GM12892 (cell line): ENCODE measurements around the gene COG8.
"Not testable (repeated sequence)": the region's sequence is repeated elsewhere in the genome, so short reads cannot be mapped to it uniquely, and the experiment has no call there.

ENCODE experiments used
- DNase-seq: peaks from one replicate; pipeline ENCODE4 v3.0.0; 2011; ENCODE audit not compliant: insufficient read length
- FAIRE-seq: peaks from 2 replicates; lab custom pipeline; 2011; peaks lifted over from hg19 to GRCh38; lab: Jason Lieb, UNC
- POLR2A ChIP-seq: IDR thresholded peaks from 2 replicates; pipeline ENCODE4 v1.6.1; 2011; ENCODE audit warnings: low read depth, low read length, control low read depth
- POLR2AphosphoS5 ChIP-seq: IDR thresholded peaks from 2 replicates; pipeline ENCODE4 v1.6.1; 2011; ENCODE audit warnings: low read depth, low read length, control low read depth
- TAF1 ChIP-seq: IDR thresholded peaks from 2 replicates; pipeline ENCODE4 v1.6.1; 2011; ENCODE audit warnings: low read depth, mild to moderate bottlenecking, control low read depth, low read length, borderline replicate concordance

Gene COG8

DNA sequence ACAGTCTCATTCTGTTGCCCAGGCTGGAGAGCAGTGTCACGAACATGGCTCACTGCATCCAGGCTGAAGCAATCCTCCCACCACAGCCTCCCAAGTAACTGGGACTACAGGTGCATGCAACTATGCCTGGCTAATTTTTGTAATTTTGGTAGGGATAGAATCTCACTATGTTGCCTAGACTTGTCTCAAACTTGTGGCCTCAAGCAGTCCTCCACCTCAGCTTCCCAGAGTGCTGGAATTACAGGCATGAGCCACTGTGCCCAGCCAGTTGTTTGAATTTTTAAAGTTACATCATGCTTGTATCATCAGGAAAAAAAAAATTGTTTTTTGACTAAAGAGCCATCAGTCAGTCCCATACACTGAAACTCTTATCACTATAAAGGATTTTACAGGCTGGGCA is 45.3 kb downstream of the COG8 start:
- TF ChIP-seq TAF1 (no peak), POLR2AphosphoS5 (no peak), POLR2A (no peak)
- FAIRE-seq (no peak), DNase-seq (no peak)

DNA sequence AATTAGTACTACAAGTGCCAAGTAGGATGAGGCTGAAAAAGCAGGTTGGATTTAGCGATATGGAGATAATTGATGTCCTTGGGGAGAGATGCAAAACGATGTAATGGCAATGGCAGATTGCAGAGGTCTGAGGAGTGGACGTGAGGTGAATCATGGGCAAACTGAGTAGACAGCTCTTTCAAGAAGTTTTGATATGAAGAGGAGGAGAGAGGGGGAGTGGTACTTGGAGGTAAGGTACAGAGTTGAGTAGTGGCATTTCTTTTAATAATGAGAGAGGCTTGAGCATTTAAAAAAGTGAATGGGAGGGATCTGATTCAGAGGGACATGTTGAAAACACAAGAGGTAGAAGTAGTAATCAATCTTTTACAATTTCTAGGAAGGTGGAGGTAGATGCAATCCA is 46.0 kb downstream of the COG8 start:
- TF ChIP-seq TAF1 (no peak), POLR2A (no peak), POLR2AphosphoS5 (no peak)
- no peak for FAIRE-seq
- no peak for DNase-seq

DNA sequence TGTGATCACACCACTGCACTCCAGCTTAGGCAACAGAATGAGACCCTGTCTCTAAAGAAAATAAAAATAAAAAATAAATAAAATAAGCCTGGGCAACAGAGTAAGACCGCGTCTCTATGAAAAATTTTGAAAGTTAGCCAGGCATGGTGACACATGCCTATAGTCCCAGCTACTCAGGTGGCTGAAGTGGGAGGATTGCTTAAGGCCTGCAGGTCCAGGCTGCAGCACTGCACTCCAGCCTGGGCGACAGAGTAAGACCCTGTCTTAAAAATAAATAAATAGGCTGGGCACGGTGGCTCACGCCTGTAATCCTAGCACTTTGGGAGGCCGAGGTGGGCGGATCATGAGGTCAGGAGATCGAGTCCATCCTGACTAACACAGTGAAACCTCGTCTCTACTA is 47.7 kb downstream of the COG8 start:
- not testable (repeated sequence) for DNase-seq, FAIRE-seq

DNA sequence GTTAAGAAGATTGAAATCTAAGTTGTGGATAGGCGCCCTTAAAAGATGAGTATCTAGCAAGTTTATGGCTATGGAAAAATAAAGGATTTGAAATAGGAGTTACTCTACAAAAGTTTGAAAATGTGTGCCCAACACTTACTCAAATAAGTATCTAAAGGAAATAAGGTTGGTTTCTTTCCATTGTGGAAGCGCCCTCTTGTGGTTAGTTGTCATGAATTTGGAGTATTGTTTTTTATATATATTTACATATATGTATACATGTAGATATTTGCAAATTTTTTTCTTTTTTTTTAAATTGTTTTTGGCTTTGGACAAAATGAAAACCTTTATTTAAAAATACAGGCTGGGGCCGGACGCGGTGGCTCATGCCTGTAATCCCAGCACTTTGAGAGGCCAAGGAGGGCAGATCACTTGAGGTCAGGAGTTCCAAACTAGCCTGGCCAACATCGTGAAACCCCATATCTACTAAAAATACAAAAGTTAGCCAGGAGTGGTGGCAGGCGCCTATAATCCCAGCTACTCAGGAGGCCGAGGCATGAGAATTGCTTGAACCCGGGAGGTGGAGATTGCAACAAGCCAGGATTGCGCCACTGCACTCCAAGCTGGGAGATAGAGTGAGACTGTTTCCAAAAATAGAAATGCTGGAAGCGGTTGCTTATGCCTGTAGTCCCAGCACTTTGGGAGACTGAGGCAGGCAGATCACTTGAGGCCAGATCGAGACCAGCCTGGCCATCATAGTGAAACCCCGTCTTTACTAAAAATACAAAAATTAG is 52.2 kb downstream of the COG8 start:
- FAIRE-seq (no peak), DNase-seq (no peak)
- no peak for TF ChIP-seq POLR2A
- no peak for TF ChIP-seq POLR2AphosphoS5
- no peak for TF ChIP-seq TAF1

DNA sequence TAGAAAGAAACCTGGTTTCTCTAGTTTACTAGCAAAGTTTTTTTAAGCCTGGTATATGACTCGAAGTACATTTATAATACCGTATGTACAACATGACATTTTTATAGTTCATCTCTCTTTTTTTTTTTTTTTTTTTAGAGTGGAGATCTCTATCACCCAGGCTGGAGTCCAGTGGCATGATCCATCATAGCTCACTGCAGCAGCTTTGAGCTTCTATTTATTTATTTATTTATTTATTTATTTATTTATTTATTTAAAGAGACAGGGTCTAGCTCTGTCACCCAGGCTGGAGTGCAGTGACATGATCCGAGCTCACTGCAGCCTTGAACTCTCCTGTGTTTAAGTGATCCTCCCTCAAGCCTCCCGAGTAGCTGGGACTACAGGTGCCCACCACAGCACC is 54.1 kb downstream of the COG8 start:
- no peak for FAIRE-seq
- TF ChIP-seq TAF1: no peak
- no peak for TF ChIP-seq POLR2AphosphoS5
- TF ChIP-seq POLR2A: no peak
- no peak for DNase-seq

DNA sequence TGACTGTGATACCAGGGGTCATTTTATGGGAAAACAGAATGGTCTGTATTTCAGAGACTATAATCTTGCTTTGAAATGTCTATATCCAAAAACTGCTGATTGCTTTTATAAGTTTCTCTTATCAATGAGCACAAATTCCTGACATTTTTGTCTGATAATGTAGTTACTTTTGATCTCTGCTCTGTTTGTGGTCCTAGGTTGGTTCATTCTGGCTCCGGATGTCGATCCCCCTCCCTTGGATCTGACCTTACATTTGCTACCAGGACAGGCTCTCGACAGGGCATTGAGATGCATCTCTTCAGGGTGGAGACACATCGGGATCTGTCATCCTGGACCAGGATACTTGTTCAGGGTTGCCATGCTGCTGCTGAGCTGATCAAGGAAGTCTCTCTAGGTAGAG is 55.5 kb downstream of the COG8 start:
- DNase-seq (no peak), FAIRE-seq (no peak)
- no peak for TF ChIP-seq POLR2AphosphoS5
- TF ChIP-seq TAF1: no peak
- no peak for TF ChIP-seq POLR2A

DNA sequence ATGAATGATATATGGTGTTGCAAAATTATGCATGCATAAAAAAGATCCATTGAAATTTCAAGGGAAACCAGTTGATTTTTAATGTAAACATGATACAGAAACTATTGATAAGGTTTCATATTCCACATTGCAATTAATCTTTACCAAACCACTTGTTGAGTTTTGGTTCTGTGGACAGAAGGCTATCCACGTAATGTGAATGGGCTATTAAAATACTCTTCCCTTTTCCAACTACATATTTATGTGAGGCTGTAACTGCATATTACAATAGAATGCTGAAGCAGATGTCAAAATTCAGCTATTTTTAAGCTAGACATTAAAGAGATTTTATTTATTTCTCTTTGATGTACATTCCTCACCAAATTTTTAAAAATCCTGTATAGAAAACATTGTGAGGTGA is 62.0 kb downstream of the COG8 start:
- no peak for DNase-seq
- TF ChIP-seq TAF1 (no peak), POLR2A (no peak)
- no peak for FAIRE-seq
